Activated CD8-positive, alpha-beta memory T cell treated with anti-CD3 and anti-CD28 coated beads, Interleukin-2, amount 50 U/mL, for 1 hour (primary cell): ENCODE data around the gene METTL21C.

ENCODE experiments used
- DNase-seq: peaks from one replicate; pipeline ENCODE4 v3.0.0-alpha.2; 2020; ENCODE audit errors: extremely low read depth

The METTL21C gene

DNA sequence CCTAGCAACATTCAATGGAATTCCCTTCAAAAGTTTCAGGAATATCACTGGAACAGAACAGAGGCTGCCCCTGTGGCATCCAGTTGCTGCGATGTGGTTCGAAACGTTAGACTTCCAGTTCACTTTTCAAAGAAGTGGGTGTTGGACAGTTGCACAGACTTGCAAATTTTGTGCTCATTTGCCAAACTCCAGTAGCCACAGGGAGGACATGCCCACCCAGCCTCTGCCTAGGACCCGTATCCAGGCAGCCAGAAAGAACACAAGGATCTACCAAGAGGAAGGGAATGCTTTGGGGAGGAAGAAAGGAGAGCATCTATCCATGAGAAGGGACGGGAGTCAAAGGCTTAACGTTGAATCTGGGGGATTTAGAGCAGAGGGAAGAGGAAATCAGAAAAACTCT lies at the start of gene METTL21C:
Gene METTL21C, minus strand, starts transcription at position 108 of the 400 bp plus-strand sequence. CDS start 546 bp downstream, outside the sequence.
- DNase-seq, result no peak

GRCh38 chr13:102742506-102742905 lies 47.7 kb upstream of the METTL21C start:
- DNase-seq, result no peak

- DNase-seq, result no peak
Measured at GRCh38 chr13:102742101-102742500, 47.3 kb upstream of the METTL21C start.

DNA sequence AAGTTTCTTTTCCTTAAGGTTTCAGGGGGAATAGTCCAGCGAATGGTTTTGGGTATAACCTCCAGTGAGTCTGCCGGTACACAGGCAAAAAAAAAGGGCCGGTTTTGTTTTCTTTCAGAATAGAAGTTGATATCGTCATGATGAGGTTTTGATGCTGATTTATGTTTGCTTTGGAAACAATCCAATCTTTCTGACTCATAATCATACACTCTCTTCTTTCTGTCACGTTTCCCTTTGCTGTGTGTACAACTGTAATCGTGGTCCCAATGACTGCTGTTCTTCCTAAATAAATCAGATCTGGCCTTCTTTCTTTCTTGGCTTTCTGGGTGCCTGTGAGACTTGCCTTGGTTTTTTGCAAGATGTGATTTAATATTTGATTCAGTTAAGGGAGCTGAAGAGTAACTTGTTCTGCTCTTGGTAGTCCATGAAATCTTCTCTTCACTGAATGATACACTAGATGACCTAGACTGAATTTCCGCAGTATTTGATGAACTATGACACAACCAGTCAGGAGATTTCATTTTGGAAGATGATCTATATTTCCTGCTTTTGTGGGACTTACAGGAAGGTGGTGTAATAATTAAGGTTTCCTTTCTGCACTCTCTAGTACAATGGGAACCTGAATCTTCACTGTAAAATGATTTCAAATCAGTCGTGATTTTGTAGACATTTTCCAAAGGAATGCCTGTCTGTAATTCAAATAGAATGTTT lies 34.9 kb upstream of the METTL21C start:
- DNase-seq, result no peak

GRCh38 chr13:102726430-102726829 lies 31.6 kb upstream of the METTL21C start:
- DNase-seq, result no peak

DNA sequence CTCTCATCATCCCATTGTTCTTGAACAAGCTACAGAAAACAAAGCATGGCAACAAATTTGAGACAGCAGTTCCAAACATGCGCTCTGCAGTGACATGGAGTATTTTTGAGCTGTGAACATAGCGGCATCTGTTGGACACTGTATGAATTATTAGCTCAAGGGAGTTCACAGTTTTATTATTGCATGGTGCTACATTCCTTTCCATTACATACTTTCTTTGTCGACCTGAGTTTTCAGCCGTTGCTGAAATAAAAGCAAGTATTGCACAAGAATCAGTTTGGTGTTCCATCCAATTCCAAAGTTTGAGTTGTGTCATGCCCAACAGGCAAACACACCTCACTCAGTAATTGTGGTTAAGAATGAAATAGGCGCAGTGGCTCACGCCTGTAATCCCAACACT lies 30.1 kb upstream of the METTL21C start:
- no peak for DNase-seq

DNA sequence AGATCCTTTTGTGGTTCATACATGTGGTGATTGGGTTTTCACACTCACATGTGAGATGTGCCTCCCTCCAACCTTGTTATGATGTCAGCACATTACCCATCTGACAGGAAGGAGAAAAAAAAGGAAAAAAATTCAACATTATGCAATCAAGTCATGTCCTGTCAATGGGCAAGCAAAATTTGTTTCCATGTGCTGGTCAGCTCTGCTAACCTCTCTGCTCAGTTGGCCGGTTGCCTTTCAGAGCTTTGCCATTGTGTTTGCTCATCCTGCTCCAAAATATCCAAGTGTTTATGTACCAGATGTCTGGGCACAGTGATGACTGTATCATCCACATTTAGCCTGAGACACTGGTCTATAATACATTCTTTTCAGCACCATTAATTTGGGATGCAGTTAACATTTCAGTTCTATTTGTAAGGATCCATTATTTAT lies 27.0 kb upstream of the METTL21C start:
- no peak for DNase-seq

DNA sequence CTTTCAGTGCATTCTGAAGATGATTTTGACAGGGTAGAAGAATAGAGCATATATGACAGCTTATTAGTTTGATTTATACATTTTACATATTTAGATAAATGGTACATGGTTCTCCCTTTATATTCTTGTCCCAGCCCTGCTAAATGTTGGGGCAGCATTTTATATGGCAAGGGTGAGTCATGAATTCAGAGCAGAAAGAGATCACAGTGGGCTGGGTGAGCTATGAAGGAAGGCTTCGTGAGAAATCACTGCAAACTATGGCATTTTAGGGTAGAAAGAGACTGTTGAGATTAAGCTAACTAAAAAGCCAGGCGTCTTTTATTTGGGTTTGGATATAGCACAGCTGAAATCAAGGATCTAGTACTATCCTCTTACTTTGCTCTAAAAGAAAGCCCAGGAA lies 23.9 kb upstream of the METTL21C start:
- no peak for DNase-seq

- DNase-seq, result no peak
Measured at GRCh38 chr13:102715447-102715846, 20.6 kb upstream of the METTL21C start.

- no peak for DNase-seq
Measured at GRCh38 chr13:102710261-102710679, 15.4 kb upstream of the METTL21C start.

DNA sequence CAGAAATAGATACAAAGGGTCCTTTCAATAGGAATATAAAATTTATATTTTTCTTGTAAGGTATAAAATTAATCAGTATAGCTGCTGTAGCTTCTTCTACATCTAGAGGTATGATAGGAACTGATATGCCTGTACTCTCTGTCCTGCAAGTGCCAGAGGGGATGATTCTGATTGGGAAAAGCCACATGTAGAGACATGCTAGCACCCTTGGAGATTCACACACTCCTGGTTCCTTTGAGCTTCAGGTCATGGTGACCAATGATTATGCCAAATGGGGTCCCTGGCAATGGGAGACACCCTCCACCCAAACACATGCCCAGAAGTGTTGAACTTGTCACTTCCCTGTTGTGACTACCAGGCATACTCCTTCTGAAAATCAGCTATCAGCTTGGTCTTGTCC lies 14.7 kb upstream of the METTL21C start:
- no peak for DNase-seq

- no peak for DNase-seq
Measured at GRCh38 chr13:102708991-102709390, 14.1 kb upstream of the METTL21C start.

GRCh38 chr13:102708211-102708610 lies 13.4 kb upstream of the METTL21C start:
- DNase-seq, result no peak

DNA sequence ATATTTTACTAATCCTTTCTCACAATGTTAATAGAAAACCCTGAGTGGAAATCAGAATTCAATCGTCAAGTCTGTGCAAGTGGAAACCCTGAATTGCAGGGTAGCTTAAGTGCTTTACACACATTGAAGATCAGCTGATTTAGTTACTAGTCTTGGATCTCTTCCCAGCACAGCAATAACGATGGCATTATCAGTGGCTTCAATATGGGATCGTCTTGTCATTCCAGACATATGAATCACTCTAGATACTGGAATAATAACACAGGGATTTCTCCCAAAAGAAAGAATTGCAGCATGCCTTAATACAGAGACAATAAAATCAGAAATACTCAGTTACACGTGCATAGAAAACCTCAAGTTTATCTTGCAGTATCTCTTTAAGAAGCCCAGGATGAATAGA lies 12.6 kb upstream of the METTL21C start:
- no peak for DNase-seq

- no peak for DNase-seq
Measured at GRCh38 chr13:102704238-102705058, 9.6 kb upstream of the METTL21C start.

DNA sequence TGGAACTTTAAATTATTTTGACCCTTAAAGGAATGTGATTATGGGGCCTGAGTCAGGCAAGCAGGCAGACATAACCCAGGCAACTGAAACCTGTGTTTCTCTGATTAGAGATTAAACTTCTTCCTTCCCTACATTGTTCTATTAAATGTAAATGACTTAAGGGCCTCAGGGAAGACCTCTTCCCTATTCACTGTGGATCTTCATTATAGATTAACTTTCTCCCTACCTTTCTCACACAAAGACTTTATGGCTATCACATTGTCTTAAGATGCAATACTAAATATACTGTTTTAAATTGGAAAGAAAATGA lies 8.8 kb upstream of the METTL21C start:
- no peak for DNase-seq

DNA sequence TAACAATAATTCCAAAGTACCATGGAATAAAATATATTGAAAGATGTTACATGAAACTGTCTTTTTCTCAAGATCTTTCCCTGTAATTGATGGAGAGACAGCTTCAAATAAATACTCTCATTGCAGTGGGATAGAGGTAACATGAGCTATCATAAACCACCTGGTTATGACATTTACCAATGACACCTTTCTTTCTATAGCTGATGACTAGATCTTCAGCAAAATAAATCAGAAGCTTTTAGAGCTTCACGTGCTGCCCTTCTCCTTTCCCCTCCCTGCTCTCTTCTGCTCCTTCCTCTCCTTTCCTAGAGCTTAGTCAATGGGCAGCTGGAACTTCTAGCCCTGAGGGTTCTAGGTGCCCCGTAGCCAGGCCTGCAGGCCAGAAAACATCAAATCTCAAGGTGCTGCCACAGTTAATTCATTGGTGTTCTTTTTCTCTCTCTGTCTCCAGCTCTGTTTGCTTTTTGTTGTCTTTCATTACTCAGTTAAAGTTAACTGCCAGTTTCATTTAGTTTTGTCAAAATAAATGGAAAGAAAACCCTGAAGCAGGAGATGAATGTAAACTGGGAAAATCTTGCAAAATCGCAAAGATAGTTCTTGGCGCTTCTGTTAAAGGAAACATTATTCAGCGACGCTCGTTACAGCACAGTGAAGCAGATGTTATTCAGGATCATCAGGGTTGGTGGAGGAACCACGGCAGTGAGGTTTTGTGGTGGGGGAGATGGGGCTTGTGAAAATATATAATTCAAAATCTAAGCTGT lies 8.3 kb upstream of the METTL21C start:
- DNase-seq, result no peak

DNA sequence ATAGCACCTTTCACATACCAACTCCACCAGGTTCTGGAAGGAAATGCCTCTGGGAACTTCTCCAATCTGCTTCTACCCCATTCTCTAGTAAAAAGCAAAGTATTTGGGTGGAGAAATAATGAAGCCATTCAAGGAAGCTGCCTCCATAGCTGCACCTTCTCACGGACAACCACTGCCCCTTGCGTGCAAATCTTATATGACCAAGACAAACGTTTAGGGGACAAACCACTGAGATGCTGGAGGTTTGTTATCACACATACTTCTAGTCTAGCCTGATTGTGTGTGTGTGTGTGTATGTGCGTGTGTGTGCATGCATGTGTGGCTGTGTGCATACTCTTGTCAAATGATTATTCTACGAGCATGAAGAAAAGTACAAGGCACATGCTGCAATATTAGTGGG lies 6.5 kb upstream of the METTL21C start:
- no peak for DNase-seq

DNA sequence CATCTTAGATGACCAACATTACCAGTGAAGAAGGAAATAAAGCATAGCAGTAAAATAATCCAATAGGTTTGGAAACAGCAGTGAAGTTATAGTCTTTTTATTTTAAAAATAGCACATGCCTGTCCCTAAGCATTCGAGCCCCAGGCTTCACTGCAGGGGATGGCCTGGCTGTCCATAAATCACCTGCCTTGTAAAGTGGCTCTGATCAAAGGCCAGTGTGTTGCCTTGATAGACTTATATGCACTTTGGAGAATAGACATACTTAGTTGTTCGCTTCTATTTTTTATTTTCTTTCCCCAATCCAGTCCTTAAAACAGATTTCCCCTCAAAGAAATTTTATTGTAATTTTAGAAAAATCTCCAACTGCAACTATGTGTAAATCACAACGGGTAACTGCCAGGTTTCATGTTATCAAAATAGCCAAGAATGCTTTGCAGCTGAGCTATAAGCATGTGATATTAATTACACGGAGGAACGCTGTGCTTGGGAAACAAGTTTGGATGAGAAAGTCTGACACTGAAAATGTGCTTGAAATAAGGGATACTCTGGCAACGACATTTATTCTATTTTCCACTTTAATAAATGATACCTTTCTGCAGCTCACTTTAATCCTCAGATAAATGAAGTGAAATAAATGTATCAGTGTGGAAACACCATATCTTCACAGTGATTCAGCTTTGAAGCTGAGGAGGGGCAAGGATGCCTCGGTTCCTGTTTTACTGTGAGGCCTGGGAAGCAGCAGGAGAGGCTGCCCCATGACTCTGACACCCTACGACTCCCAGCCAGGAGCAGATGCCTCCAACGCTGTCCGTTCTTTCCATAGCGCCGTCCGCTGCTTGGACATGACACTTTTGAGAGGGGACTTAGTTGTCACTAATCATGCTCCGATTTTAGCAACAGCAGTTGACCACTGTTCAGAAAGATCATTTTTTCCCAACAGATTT lies 5.5 kb upstream of the METTL21C start:
- no peak for DNase-seq

GRCh38 chr13:102699504-102699903 lies 4.7 kb upstream of the METTL21C start:
- DNase-seq, result no peak

DNA sequence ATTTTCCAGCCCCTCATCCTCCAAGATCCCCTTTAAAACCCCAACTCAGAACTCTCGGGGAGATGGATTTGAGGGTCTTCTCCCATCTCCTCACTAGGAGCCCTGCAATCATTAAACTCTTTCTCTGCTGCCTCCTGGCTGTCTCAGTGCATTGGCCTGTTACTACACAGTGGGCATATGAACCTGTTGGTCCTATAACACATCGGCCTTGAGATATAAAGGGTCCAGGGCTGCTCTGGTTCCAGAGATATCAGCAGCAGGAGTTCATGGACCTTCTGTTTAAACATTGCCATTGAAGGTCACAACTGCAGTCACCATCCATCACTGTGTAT lies 3.8 kb upstream of the METTL21C start:
- DNase-seq, result no peak
